PFSK-1 (cell line): ENCODE measurements around the gene C13orf42.

ENCODE experiments used
- FOXP2 ChIP-seq: optimal IDR thresholded peaks from 2 replicates; pipeline ENCODE3; 2011; ENCODE audit warnings: borderline replicate concordance, control low read depth, inconsistent platforms; ENCODE audit not compliant: insufficient read depth; ENCODE audit errors: extremely low read length, extremely low read depth
- POLR2AphosphoS5 ChIP-seq: IDR thresholded peaks from 2 replicates; pipeline ENCODE4 v1.6.1; 2012; ENCODE audit warnings: low read depth, mild to moderate bottlenecking, control low read depth, low read length, moderate library complexity
- REST ChIP-seq, 2 experiments: IDR thresholded peaks; 2 replicates each; pipeline versions ENCODE4 v1.6.1 to v1.8.0; 2011 to 2012; ENCODE audit warnings: low read depth in 2 of 2, low read length in 2 of 2, control low read depth in 1 of 2, inconsistent platforms in 1 of 2, mild to moderate bottlenecking in 1 of 2, moderate library complexity in 1 of 2; ENCODE audit not compliant: insufficient read depth in 1 of 2
- SIN3A ChIP-seq: IDR thresholded peaks from 2 replicates; pipeline ENCODE4 v1.6.1; 2012; ENCODE audit warnings: mild to moderate bottlenecking, low read length, moderate library complexity, borderline replicate concordance; ENCODE audit not compliant: insufficient read depth
- TAF1 ChIP-seq: IDR thresholded peaks from 2 replicates; pipeline ENCODE4 v1.6.1; 2012; ENCODE audit warnings: low read length, control low read depth, borderline replicate concordance; ENCODE audit not compliant: insufficient read depth

Gene C13orf42

GRCh38 chr13:51111997-51112396 is 923 bp upstream of the C13orf42 start:
- TF ChIP-seq TAF1 (no peak), POLR2AphosphoS5 (no peak), SIN3A (no peak), REST (IDR thresholded peaks at IDR 0.05; ENCODE audit: insufficient read depth in 1 of 2, low read depth in 2 of 2, low read length in 2 of 2) (no peak), FOXP2 (no peak)

- TF ChIP-seq POLR2AphosphoS5, result no peak
- no peak for TF ChIP-seq TAF1
- TF ChIP-seq FOXP2, result no peak
- TF ChIP-seq SIN3A, result no peak
- TF ChIP-seq REST (IDR thresholded peaks at IDR 0.05; ENCODE audit: insufficient read depth in 1 of 2, low read depth in 2 of 2, low read length in 2 of 2), result no peak
Observed at GRCh38 chr13:51107996-51108395, 3.1 kb downstream of the C13orf42 start.

- no peak for TF ChIP-seq TAF1
- no peak for TF ChIP-seq REST (IDR thresholded peaks at IDR 0.05; ENCODE audit: insufficient read depth in 1 of 2, low read depth in 2 of 2, low read length in 2 of 2)
- TF ChIP-seq POLR2AphosphoS5, result no peak
- TF ChIP-seq FOXP2, result no peak
- TF ChIP-seq SIN3A, result no peak
Observed at GRCh38 chr13:51105046-51105445, 6.0 kb downstream of the C13orf42 start.

- TF ChIP-seq TAF1 (no peak), POLR2AphosphoS5 (no peak), SIN3A (no peak), FOXP2 (no peak), REST (IDR thresholded peaks at IDR 0.05; ENCODE audit: insufficient read depth in 1 of 2, low read depth in 2 of 2, low read length in 2 of 2) (no peak)
Observed at GRCh38 chr13:51101636-51102235, 9.3 kb downstream of the C13orf42 start.

GRCh38 chr13:51097353-51098043 is 13.6 kb downstream of the C13orf42 start:
- TF ChIP-seq FOXP2 (no peak), POLR2AphosphoS5 (no peak), TAF1 (no peak), REST (IDR thresholded peaks at IDR 0.05; ENCODE audit: insufficient read depth in 1 of 2, low read depth in 2 of 2, low read length in 2 of 2) (no peak), SIN3A (no peak)
